BLaER1 (cell line): ENCODE measurements around the gene ZNF362.

ENCODE experiments used
- H3K27ac ChIP-seq: shearing (Covaris generic); formaldehyde crosslinking; 2 replicates; pipeline ENCODE4 v1.8.1; 2022
- H3K27me3 ChIP-seq: shearing (Covaris generic); formaldehyde crosslinking; 2 replicates; pipeline ENCODE4 v1.8.1; 2022
- H3K36me3 ChIP-seq: shearing (Covaris generic); formaldehyde crosslinking; 2 replicates; pipeline ENCODE4 v1.8.1; 2022
- H3K4me1 ChIP-seq: shearing (Covaris generic); formaldehyde crosslinking; 2 replicates; pipeline ENCODE4 v1.8.1; 2022
- H3K4me2 ChIP-seq: shearing (Covaris generic); formaldehyde crosslinking; 2 replicates; pipeline ENCODE4 v1.8.1; 2022
- H3K4me3 ChIP-seq: shearing (Covaris generic); formaldehyde crosslinking; 2 replicates; pipeline ENCODE4 v1.8.1; 2022
- H3K9ac ChIP-seq: shearing (Covaris generic); formaldehyde crosslinking; 2 replicates; pipeline ENCODE4 v1.8.1; 2022
- H3K9me3 ChIP-seq: shearing (Covaris generic); formaldehyde crosslinking; 2 replicates; pipeline ENCODE4 v1.8.1; 2022
- H4K20me1 ChIP-seq: shearing (Covaris generic); formaldehyde crosslinking; 2 replicates; pipeline ENCODE4 v1.8.1; 2022
- Cebpa-rat ChIP-seq: shearing (Covaris generic); IDR thresholded peaks from 2 replicates; pipeline ENCODE4 v1.8.1; 2022

The ZNF362 gene

GRCh38 chr1:33336580-33336979 lies 80.3 kb downstream of the ZNF362 start:
- Histone ChIP-seq H3K27ac (no peak overlapping the region), H3K4me1 (peaks cover 99% of the 10 kb centered on the region), H3K4me3 (no peak overlapping the region), H3K4me2 (no peak overlapping the region), H4K20me1 (peaks cover 100% of the 10 kb centered on the region), H3K36me3 (peaks cover 88% of the 10 kb centered on the region), H3K9ac (no peak overlapping the region), H3K9me3 (no peaks in the 10 kb centered on the region), H3K27me3 (no peaks in the 10 kb centered on the region)
- no peak for TF ChIP-seq Cebpa-rat

GRCh38 chr1:33337441-33337840 lies 81.1 kb downstream of the ZNF362 start:
- no peaks in the 10 kb centered on the region for H3K27me3 ChIP-seq
- no peak overlapping the region for H3K9ac ChIP-seq
- H3K4me1 ChIP-seq, result peaks cover 99% of the 10 kb centered on the region
- no peak overlapping the region for H3K4me3 ChIP-seq
- H3K4me2 ChIP-seq, result no peak overlapping the region
- no peak overlapping the region for H3K27ac ChIP-seq
- TF ChIP-seq Cebpa-rat, result no peak
- no peaks in the 10 kb centered on the region for H3K9me3 ChIP-seq
- H4K20me1 ChIP-seq, result peaks cover 100% of the 10 kb centered on the region
- H3K36me3 ChIP-seq, result peaks cover 88% of the 10 kb centered on the region

GRCh38 chr1:33338048-33338439 lies 81.8 kb downstream of the ZNF362 start:
- H3K4me2 ChIP-seq, result no peak overlapping the region; the same call in 1 of the 2 replicates
- no peak overlapping the region for H3K4me3 ChIP-seq
- peaks cover 88% of the 10 kb centered on the region for H3K36me3 ChIP-seq

GRCh38 chr1:33338440-33339211 lies 82.3 kb downstream of the ZNF362 start:
- H3K9me3 ChIP-seq, result no peaks in the 10 kb centered on the region
- peaks cover 88% of the 10 kb centered on the region for H3K36me3 ChIP-seq
- H3K4me2 ChIP-seq, result peak overlapping the region; percentile 57; the same call in 1 of the 2 replicates
- peak overlapping the region; percentile 23; the same call in 1 of the 2 replicates for H3K27ac ChIP-seq
- no peaks in the 10 kb centered on the region for H3K27me3 ChIP-seq
- no peak overlapping the region for H3K4me3 ChIP-seq
- TF ChIP-seq Cebpa-rat, result no peak
- H4K20me1 ChIP-seq, result peaks cover 100% of the 10 kb centered on the region
- peaks cover 99% of the 10 kb centered on the region for H3K4me1 ChIP-seq
- H3K9ac ChIP-seq, result no peak overlapping the region

More at GRCh38 chr1:33338048-33338439, 81.8 kb downstream of the ZNF362 start:
- TF ChIP-seq Cebpa-rat, result no peak
- Histone ChIP-seq H3K27me3 (no peaks in the 10 kb centered on the region), H4K20me1 (peaks cover 100% of the 10 kb centered on the region), H3K9ac (no peak overlapping the region), H3K27ac (no peak overlapping the region), H3K4me1 (peaks cover 99% of the 10 kb centered on the region), H3K9me3 (no peaks in the 10 kb centered on the region)

- Histone ChIP-seq H3K9ac (no peak overlapping the region), H3K4me2 (peak overlapping the region; percentile 57), H3K36me3 (peaks cover 85% of the 10 kb centered on the region), H3K9me3 (no peaks in the 10 kb centered on the region), H3K27ac (0 out of 2 replicates have a peak overlapping the region, but pooled peaks have one; percentile 23), H3K4me3 (no peak overlapping the region), H3K27me3 (no peaks in the 10 kb centered on the region), H4K20me1 (peaks cover 100% of the 10 kb centered on the region), H3K4me1 (peaks cover 99% of the 10 kb centered on the region)
- no peak for TF ChIP-seq Cebpa-rat
Observed at GRCh38 chr1:33339413-33339812, 83.1 kb downstream of the ZNF362 start.

- peaks cover 99% of the 10 kb centered on the region for H3K4me1 ChIP-seq
- peaks cover 100% of the 10 kb centered on the region for H4K20me1 ChIP-seq
- no peak for TF ChIP-seq Cebpa-rat
- H3K4me3 ChIP-seq, result no peak overlapping the region
- peaks cover 72% of the 10 kb centered on the region for H3K36me3 ChIP-seq
- H3K4me2 ChIP-seq, result peak overlapping the region; percentile 96
- H3K27me3 ChIP-seq, result no peaks in the 10 kb centered on the region
- no peaks in the 10 kb centered on the region for H3K9me3 ChIP-seq
- no peak overlapping the region for H3K9ac ChIP-seq
- peak overlapping the region; percentile 27; the same call in 1 of the 2 replicates for H3K27ac ChIP-seq
Observed at GRCh38 chr1:33341190-33341589, 84.9 kb downstream of the ZNF362 start.

- Histone ChIP-seq H3K4me2 (peak overlapping the region; percentile 96), H3K27me3 (no peaks in the 10 kb centered on the region), H3K4me1 (peaks cover 99% of the 10 kb centered on the region), H3K27ac (peak overlapping the region; percentile 76), H3K9me3 (no peaks in the 10 kb centered on the region), H3K9ac (peak overlapping the region; percentile 62), H4K20me1 (peaks cover 100% of the 10 kb centered on the region), H3K36me3 (peaks cover 74% of the 10 kb centered on the region), H3K4me3 (peak overlapping the region; percentile 51)
- TF ChIP-seq Cebpa-rat, result no peak
Observed at GRCh38 chr1:33342041-33342723, 85.9 kb downstream of the ZNF362 start.

- peaks cover 63% of the 10 kb centered on the region for H3K36me3 ChIP-seq
- peaks cover 100% of the 10 kb centered on the region for H4K20me1 ChIP-seq
Observed at GRCh38 chr1:33343539-33343938, 87.2 kb downstream of the ZNF362 start.

GRCh38 chr1:33344896-33345560 lies 88.7 kb downstream of the ZNF362 start:
- Histone ChIP-seq H3K9ac (peak overlapping the region; percentile 39), H3K36me3 (peaks cover 52% of the 10 kb centered on the region), H3K27me3 (no peaks in the 10 kb centered on the region)

More at GRCh38 chr1:33343539-33343938, 87.2 kb downstream of the ZNF362 start:
- Histone ChIP-seq H3K4me3 (no peak overlapping the region), H3K9me3 (no peaks in the 10 kb centered on the region), H3K4me2 (peak overlapping the region; percentile 96), H3K27ac (peak overlapping the region; percentile 59), H3K27me3 (no peaks in the 10 kb centered on the region), H3K4me1 (peaks cover 100% of the 10 kb centered on the region), H3K9ac (peak overlapping the region; percentile 63)
- TF ChIP-seq Cebpa-rat, result no peak

More at GRCh38 chr1:33344896-33345560, 88.7 kb downstream of the ZNF362 start:
- no peak for TF ChIP-seq Cebpa-rat
- Histone ChIP-seq H3K4me3 (peak overlapping the region; percentile 19), H4K20me1 (peaks cover 94% of the 10 kb centered on the region), H3K4me1 (peaks cover 85% of the 10 kb centered on the region), H3K9me3 (no peaks in the 10 kb centered on the region), H3K27ac (peak overlapping the region; percentile 59), H3K4me2 (peak overlapping the region; percentile 96)
